Karpas-422 (cell line): ENCODE results near the gene SERPINB5. TPM values are rescaled to one million over a fixed set of nuclear protein-coding genes. Genes with fewer than 3 reads are reported as not detected.

ENCODE experiments used
- DNase-seq: peaks from one replicate; pipeline ENCODE4 v3.0.0-alpha.2; 2015
- H2AFZ ChIP-seq: fragments of 200-600 bp; sonication (generic); 2 replicates; pipeline ENCODE4 v1.6.1; 2014; ENCODE audit warnings: antibody characterized with exemption, low read length, mixed read lengths
- H3K27ac ChIP-seq: fragments of 200-600 bp; sonication (generic); 2 replicates; pipeline ENCODE4 v1.5.1; 2014; ENCODE audit warnings: mild to moderate bottlenecking, low read length, moderate library complexity
- H3K27me3 ChIP-seq: fragments of 200-600 bp; sonication (generic); 2 replicates; pipeline ENCODE4 v1.6.1; 2014; ENCODE audit warnings: low read length, mixed read lengths
- H3K36me3 ChIP-seq: fragments of 200-600 bp; sonication (generic); 2 replicates; pipeline ENCODE4 v1.6.1; 2014; ENCODE audit warnings: low read length, mixed read lengths; ENCODE audit not compliant: insufficient read depth
- H3K4me1 ChIP-seq: fragments of 200-600 bp; sonication (generic); 2 replicates; pipeline ENCODE4 v1.6.1; 2014; ENCODE audit warnings: mild to moderate bottlenecking, low read length, mixed read lengths
- H3K4me2 ChIP-seq: fragments of 200-600 bp; sonication (generic); 2 replicates; pipeline ENCODE4 v1.6.1; 2014; ENCODE audit warnings: low read length, low read depth, mild to moderate bottlenecking; ENCODE audit not compliant: poor library complexity, severe bottlenecking
- H3K4me3 ChIP-seq: fragments of 200-600 bp; sonication (generic); 2 replicates; pipeline ENCODE4 v1.5.1; 2014; ENCODE audit warnings: mild to moderate bottlenecking, antibody characterized with exemption, low read length, mixed read lengths
- H3K79me2 ChIP-seq: fragments of 200-600 bp; sonication (generic); 2 replicates; pipeline ENCODE4 v1.6.1; 2014; ENCODE audit warnings: mild to moderate bottlenecking, low read length, mixed read lengths
- H3K9ac ChIP-seq: fragments of 200-600 bp; sonication (generic); 2 replicates; pipeline ENCODE4 v1.6.0; 2014; ENCODE audit warnings: low read length
- H3K9me2 ChIP-seq: fragments of 200-600 bp; sonication (generic), shearing (Covaris generic); replicated peaks from 2 replicates; pipeline ENCODE4 v1.6.0; 2014; ENCODE audit warnings: mild to moderate bottlenecking, low read length, moderate library complexity; ENCODE audit not compliant: insufficient read depth
- H3K9me3 ChIP-seq: fragments of 300-700, 200-600 bp; sonication (generic); 2 replicates; pipeline ENCODE4 v1.6.1; 2014; ENCODE audit warnings: low read length, mixed read lengths
- H4K20me1 ChIP-seq: fragments of 200-600 bp; sonication (generic); 2 replicates; pipeline ENCODE4 v1.6.1; 2014; ENCODE audit warnings: mild to moderate bottlenecking, antibody characterized with exemption, low read length, low read depth; ENCODE audit not compliant: insufficient read depth
- total RNA-seq: library from RNA; depleted of rRNA; stranded (reverse); fragments of >200 nt; shearing (Covaris generic); gene quantifications from 2 replicates; pipeline ENCODE4 v1.2.3, GENCODE V29; 2014; ENCODE audit warnings: low replicate concordance

SERPINB5 gene
- total RNA-seq, 1 experiment from 2014 or later, result 1.0 TPM

- H3K79me2 ChIP-seq, result no peaks in the 10 kb centered on the region
- H3K9ac ChIP-seq, result no peak overlapping the region
- H3K4me1 ChIP-seq, result peaks cover 5% of the 10 kb centered on the region
- no peak overlapping the region for H2AFZ ChIP-seq
- H3K27ac ChIP-seq, result no peak overlapping the region
- H3K27me3 ChIP-seq, result no peaks in the 10 kb centered on the region
- H4K20me1 ChIP-seq, result no peaks in the 10 kb centered on the region
- no peak overlapping the region for H3K4me2 ChIP-seq
- H3K4me3 ChIP-seq, result no peak overlapping the region
- peak; percentile 94 for DNase-seq
- H3K9me3 ChIP-seq, result no peaks in the 10 kb centered on the region
- no peaks in the 10 kb centered on the region for H3K36me3 ChIP-seq
- no peaks in the 10 kb centered on the region for H3K9me2 ChIP-seq
These were observed 41.6 kb downstream of the SERPINB5 start for GRCh38 chr18:63518178-63519012.

- no peaks in the 10 kb centered on the region for H4K20me1 ChIP-seq
- no peak overlapping the region for H2AFZ ChIP-seq
- H3K27me3 ChIP-seq, result no peaks in the 10 kb centered on the region
- H3K9me3 ChIP-seq, result no peaks in the 10 kb centered on the region
- DNase-seq, result no peak
- no peaks in the 10 kb centered on the region for H3K9me2 ChIP-seq
- H3K9ac ChIP-seq, result no peak overlapping the region
- peaks cover 12% of the 10 kb centered on the region for H3K4me1 ChIP-seq
- H3K79me2 ChIP-seq, result no peaks in the 10 kb centered on the region
- H3K27ac ChIP-seq, result no peak overlapping the region
- H3K4me3 ChIP-seq, result no peak overlapping the region
- no peak overlapping the region for H3K4me2 ChIP-seq
- no peaks in the 10 kb centered on the region for H3K36me3 ChIP-seq
These were observed 43.4 kb downstream of the SERPINB5 start for GRCh38 chr18:63520053-63520685.

- no peaks in the 10 kb centered on the region for H4K20me1 ChIP-seq
- H3K27me3 ChIP-seq, result no peaks in the 10 kb centered on the region
- no peak overlapping the region for H3K4me3 ChIP-seq
- no peaks in the 10 kb centered on the region for H3K36me3 ChIP-seq
- no peak overlapping the region for H3K27ac ChIP-seq
- no peaks in the 10 kb centered on the region for H3K9me3 ChIP-seq
- peak; percentile 64 for DNase-seq
- no peak overlapping the region for H2AFZ ChIP-seq
- no peaks in the 10 kb centered on the region for H3K79me2 ChIP-seq
- peak overlapping the region; percentile 16 for H3K4me2 ChIP-seq
- no peaks in the 10 kb centered on the region for H3K9me2 ChIP-seq
- peaks cover 12% of the 10 kb centered on the region for H3K4me1 ChIP-seq
- no peak overlapping the region for H3K9ac ChIP-seq
These were observed 46.9 kb downstream of the SERPINB5 start for GRCh38 chr18:63523660-63524059.

DNA sequence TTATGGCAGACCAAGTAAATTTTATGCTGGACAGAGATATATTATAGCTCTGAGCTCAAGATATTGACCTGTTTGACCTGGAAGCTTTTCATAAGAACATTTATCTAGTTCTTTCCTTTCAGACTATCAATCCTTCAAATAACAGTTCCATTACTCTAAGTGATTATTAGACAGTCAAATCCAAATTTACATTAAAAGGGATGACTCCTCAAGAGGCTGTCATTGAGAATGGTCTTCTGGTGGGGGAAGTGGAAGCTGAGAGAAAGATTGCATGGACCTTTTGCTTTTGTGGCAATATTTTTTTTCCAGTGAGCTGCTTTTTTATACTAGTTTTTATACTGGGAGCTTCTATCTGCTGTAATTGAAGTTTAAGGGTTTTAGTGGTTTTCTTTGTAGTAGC lies 50.5 kb downstream of the SERPINB5 start:
- H3K79me2 ChIP-seq, result no peaks in the 10 kb centered on the region
- no peaks in the 10 kb centered on the region for H3K9me2 ChIP-seq
- no peaks in the 10 kb centered on the region for H3K9me3 ChIP-seq
- H3K4me1 ChIP-seq, result peaks cover 12% of the 10 kb centered on the region
- no peak overlapping the region for H3K9ac ChIP-seq
- H3K4me3 ChIP-seq, result no peak overlapping the region
- no peak overlapping the region for H3K4me2 ChIP-seq
- H3K36me3 ChIP-seq, result no peaks in the 10 kb centered on the region
- no peaks in the 10 kb centered on the region for H4K20me1 ChIP-seq
- no peak for DNase-seq
- no peak overlapping the region for H2AFZ ChIP-seq
- H3K27ac ChIP-seq, result no peak overlapping the region
- no peaks in the 10 kb centered on the region for H3K27me3 ChIP-seq

- no peaks in the 10 kb centered on the region for H4K20me1 ChIP-seq
These were observed 52.2 kb downstream of the SERPINB5 start for GRCh38 chr18:63528863-63529492.

DNA sequence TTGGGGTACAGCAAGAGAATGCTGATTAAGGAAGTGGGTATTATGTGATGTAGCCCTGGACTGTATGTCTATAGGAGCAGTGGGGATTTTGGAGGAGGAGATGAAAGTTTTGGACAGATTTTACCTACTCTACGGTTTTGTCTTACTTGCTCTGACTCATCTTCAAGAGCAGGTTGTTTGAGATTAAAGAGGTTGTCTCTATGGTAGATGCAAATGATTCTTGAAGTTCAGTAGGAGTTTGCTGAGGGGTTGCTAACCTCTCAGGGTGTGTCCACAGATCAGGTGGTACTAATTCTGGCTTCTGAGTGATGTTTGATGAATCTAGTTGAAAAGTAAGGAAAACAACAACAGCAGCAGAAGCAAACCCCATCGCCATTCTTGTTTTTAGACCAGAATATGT lies 55.7 kb downstream of the SERPINB5 start:
- Histone ChIP-seq H3K4me3 (no peak overlapping the region), H3K9ac (no peak overlapping the region), H3K27ac (no peak overlapping the region), H2AFZ (no peak overlapping the region), H3K4me1 (no peaks in the 10 kb centered on the region), H3K9me2 (no peaks in the 10 kb centered on the region), H3K9me3 (no peaks in the 10 kb centered on the region), H3K4me2 (no peak overlapping the region), H4K20me1 (no peaks in the 10 kb centered on the region), H3K79me2 (no peaks in the 10 kb centered on the region), H3K36me3 (no peaks in the 10 kb centered on the region), H3K27me3 (no peaks in the 10 kb centered on the region)
- no peak for DNase-seq

More at GRCh38 chr18:63528863-63529492, 52.2 kb downstream of the SERPINB5 start:
- H3K9me2 ChIP-seq, result no peaks in the 10 kb centered on the region
- H3K79me2 ChIP-seq, result no peaks in the 10 kb centered on the region
- peaks cover under 1% of the 10 kb centered on the region; the same call in 1 of the 2 replicates for H3K4me1 ChIP-seq
- no peak overlapping the region for H2AFZ ChIP-seq
- H3K4me2 ChIP-seq, result no peak overlapping the region
- no peak overlapping the region for H3K9ac ChIP-seq
- H3K27me3 ChIP-seq, result no peaks in the 10 kb centered on the region
- H3K27ac ChIP-seq, result no peak overlapping the region
- H3K9me3 ChIP-seq, result no peaks in the 10 kb centered on the region
- DNase-seq, result no peak
- no peaks in the 10 kb centered on the region for H3K36me3 ChIP-seq
- H3K4me3 ChIP-seq, result no peak overlapping the region

GRCh38 chr18:63534615-63535014 lies 57.9 kb downstream of the SERPINB5 start:
- Histone ChIP-seq H3K27me3 (no peaks in the 10 kb centered on the region), H4K20me1 (no peaks in the 10 kb centered on the region), H3K79me2 (no peaks in the 10 kb centered on the region), H3K9ac (no peak overlapping the region), H3K9me2 (no peaks in the 10 kb centered on the region), H3K4me2 (no peak overlapping the region), H3K36me3 (no peaks in the 10 kb centered on the region), H3K27ac (no peak overlapping the region), H3K4me3 (no peak overlapping the region), H2AFZ (no peak overlapping the region), H3K4me1 (no peaks in the 10 kb centered on the region), H3K9me3 (no peaks in the 10 kb centered on the region)
- DNase-seq, result no peak

- Histone ChIP-seq H4K20me1 (no peaks in the 10 kb centered on the region), H3K36me3 (no peaks in the 10 kb centered on the region), H3K4me3 (no peak overlapping the region), H3K9ac (no peak overlapping the region), H3K4me2 (no peak overlapping the region), H2AFZ (no peak overlapping the region), H3K27ac (no peak overlapping the region), H3K9me2 (no peaks in the 10 kb centered on the region), H3K79me2 (no peaks in the 10 kb centered on the region), H3K9me3 (no peaks in the 10 kb centered on the region), H3K4me1 (no peaks in the 10 kb centered on the region), H3K27me3 (no peaks in the 10 kb centered on the region)
- no peak for DNase-seq
These were observed 63.2 kb downstream of the SERPINB5 start for GRCh38 chr18:63539904-63540510.
